DMS114 treated with DMSO at 0.1 percent for 48 hours (cell line): ENCODE data around the gene ZC3H6.
A peak's percentile ranks its signal among the peaks of the same experiment; 100 is the strongest.
"Not testable (repeated sequence)": the region's sequence is repeated elsewhere in the genome, so short reads cannot be mapped to it uniquely, and the experiment has no call there.

Experiments
- DNase-seq: peaks from one replicate; lab custom pipeline; 2025; ENCODE audit not compliant: unreplicated experiment; lab: John Stamatoyannopoulos, UW

ZC3H6 gene

DNA sequence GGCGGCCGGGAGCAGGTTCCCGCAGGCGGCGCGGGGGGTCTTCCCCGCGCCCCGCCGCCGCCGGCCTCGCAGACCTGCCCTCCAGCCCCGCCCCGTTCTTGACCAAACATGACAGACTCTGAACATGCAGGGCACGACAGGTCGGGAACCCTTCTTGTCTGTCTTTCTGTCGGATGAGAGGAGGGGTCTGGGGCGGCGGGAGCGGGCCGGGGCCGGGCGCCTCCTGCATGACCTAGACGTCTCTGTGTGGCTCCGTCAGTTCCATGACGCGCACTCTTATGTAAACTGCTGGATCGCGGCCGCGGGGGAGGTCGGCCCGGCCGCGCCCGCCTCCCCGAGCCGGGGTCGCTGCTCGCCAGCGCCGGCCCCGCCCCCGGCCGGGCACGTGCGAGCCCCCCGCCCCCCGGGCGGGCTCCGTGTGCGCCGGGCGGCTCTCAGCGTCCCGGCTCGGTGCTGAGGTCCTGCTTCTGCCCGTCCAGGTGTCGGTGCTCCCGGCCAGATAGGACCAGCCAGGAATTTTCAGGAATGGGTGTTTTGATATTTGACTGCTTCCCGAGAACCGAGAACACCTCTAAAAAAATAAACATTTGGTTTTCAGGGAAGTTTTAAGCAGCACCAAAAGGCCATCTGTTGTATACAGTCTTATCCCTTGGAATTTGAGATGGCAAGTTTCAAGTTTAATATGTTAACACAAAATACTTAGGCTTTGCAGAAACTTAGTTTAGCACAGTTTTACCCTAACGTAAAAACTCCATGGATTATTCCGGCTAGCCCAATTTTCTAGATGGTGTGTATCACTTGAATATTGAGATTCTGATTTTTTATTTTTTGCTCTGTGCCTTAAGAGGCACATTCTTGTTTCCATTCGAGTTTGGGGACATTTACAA, 733 bp downstream of the ZC3H6 start:
- peak; percentile 43 for DNase-seq

DNA sequence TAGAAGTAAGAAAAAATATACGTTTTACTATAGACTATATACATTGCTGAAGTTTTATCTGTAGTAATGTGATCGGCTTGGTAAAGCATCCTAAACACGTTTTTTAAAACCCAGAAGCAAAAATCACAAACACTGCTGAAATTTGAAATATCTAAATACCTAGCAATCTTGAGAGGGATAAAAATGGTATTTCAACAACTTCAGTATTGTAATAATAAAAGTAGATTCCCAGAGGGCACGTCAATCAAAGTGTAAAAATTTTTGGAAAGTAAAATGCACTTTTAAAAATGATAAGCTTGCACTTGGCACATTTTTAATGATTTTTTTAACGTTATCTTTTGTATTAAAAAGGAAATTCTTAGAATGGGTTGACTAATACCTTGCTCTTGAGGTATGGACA, 1.6 kb downstream of the ZC3H6 start:
- DNase-seq = no peak

DNA sequence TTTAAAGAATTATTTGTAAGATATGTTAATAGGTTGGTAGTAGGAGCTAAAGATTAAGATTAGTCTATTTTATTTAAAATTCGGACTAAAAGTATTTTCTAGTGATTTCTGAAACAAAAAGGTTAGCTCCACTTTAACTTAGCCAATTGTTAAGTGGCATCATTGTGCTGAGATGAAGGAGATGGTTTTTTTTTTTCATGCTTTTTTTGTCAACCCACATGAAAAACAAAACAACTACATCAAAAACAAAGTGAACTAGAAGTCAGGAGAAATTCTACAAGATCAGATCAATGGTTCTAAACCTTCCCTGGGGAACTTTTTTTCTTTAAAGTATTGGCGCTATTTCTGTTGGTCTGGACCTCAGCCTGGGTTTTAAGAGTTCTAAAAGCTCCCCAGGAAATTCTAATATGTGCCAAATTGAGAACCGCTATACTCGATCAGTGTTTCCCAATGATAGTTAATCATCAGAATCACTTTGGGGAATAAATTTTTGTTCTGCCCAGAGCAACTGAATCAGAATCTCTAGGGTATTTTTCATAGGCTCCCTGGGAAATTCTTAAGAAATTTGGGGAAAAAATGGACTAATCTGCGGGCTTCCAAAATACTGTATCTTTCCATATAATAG, 2.3 kb downstream of the ZC3H6 start:
- no peak for DNase-seq

DNA sequence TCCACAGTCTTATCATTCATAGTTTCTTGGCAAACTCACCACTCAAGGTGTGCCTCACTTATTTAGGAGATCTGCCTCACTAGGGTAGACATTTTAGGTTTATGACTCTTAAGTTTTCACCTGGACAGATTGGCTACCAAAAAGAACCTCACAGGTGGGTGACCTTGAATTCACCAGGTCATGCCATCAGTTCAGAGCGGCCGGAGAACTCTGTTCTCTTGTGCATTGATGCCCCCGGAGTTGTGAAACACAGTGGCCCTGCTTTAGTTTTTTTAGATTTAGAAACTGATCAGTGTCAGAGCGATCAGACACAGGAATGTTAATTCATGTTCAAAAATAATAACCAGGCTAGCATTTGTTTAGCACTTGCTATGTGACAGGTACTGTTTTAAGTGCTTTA, 6.7 kb downstream of the ZC3H6 start:
- not testable (repeated sequence) for DNase-seq

DNA sequence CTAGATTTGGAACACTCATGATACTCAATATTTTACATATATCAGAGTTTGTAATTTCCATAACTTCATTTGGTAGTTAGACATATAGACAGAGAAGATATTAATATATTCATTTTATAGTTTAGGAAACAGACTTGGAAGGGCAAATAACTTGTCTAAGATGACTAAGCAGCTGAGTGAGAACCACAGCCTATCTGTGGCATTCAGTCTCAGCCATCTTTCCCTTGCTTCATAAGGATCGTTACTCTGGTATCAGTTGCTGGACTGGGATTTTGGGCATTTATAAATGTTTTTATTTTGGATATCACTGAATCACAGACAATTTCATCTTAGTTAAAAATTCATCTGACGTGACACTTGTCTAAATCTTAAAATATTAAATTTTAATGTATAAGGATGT, 8.1 kb downstream of the ZC3H6 start:
- not testable (repeated sequence) for DNase-seq

GRCh38 chr2:112290088-112290487, 14.7 kb downstream of the ZC3H6 start:
- no peak for DNase-seq

- no peak for DNase-seq
Observed at GRCh38 chr2:112290648-112291047, 15.3 kb downstream of the ZC3H6 start.

DNA sequence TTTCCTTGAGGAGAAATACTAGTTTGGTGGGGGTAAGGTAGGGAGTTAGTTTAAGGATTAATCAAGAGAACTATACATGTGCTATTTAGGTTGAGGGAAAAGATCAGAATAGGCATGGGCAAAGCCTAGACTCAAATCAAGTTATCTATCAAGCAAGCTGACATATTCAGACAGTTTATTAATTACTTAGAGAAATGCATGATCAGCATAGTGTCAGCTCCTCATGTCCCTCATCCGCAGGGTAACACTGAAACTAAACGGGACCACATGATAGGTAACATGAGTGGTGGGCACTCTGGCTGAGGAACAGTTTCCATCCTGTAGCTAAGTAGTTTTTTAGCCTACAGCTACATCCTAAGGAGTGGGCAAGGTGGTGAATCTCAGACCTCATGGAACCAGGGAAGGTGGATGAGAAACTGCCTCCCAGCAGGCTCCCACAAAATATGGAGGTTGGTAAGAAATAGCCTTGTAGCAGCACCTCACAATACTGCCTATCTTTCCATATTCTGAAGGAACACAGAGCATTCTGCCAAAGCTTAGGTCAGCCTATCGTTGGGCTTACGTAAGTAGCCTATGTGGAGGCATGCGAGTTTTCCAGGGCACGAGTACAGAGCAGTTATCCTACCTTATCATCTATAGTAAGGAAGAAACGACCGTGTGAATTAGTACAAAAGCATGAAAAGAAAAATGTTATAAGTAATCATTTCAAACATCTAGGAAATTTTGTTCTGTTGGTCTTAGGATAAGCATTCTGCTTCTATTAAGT, 18.4 kb downstream of the ZC3H6 start:
- DNase-seq = no peak

- no peak for DNase-seq
Observed at GRCh38 chr2:112295407-112296078, 20.1 kb downstream of the ZC3H6 start.

DNA sequence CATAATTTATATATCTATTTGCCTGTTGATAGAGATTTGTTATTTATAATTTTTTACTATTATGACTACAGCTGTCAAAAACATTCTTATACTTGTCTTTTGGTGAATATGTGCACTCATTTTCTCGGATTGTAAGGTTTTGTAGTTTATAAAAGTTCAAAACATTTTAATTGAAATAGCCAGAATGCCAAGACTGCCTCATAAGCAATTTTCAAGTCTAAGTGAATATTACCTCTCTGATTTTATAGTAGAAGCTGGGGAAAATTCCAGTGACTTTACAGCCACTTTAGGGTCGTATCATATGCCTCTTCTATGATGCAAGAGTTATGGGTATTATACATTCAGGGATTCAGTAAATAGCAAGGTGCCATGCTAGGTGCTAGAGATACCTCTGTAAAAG, 21.0 kb downstream of the ZC3H6 start:
- no peak for DNase-seq

GRCh38 chr2:112301171-112301584, 25.8 kb downstream of the ZC3H6 start:
- DNase-seq = no peak

DNA sequence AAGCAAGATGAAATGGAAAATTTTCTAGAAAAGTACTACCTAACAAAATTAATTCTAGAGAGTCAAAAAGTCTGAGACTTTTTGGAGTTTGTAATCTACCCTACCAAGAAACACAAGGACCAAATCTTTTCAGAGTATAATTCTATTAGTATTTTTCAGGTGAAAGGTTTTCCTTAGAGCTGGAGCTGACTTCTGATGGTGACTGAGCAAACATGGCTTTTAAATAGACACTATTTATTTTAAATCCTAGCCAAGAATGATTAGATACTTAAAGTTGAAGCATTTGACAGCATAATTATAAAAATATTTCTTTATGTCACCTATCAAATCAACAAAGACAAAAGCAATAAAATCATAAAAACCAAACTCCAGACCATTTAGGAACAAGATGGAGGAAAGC, 26.6 kb downstream of the ZC3H6 start:
- DNase-seq = no peak

- DNase-seq = no peak
Observed at GRCh38 chr2:112304298-112304941, 29.0 kb downstream of the ZC3H6 start.

DNA sequence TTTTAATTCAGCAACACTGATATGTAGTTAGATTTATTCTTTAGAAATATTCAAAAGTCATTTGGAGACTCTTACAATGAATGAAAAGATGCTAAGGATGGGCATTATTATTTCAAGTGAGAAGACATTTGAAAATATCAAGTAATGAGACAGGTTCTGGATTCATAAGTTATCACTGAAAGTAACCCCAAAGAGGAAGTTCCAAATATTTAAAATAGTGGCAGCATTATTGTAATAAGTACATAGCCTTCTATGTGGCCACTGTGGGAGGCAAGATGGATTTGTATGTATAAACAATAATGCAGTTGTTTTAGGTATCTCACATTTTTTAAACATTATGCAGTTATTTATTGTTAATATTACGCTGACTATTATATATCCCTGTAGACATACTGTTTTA, 29.7 kb downstream of the ZC3H6 start:
- DNase-seq = no peak

DNA sequence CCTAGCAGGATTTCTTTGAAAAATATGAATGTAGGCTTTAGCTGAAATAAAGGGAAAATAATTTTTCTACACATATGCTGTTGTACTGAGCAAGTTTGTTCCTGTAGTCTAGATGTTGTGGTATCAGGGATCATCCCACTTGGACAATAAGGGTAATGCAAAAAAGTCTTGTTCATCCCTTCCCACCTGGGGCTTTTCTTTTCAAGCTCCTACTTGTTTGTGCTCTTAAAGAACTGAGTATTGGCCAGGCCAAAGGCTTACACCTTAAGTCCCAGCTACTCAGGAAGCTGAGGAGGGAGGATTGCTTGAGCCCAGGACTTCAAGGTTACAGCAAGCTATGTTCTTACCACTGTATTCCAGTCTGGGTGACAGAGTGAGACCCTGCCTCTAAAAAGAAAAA, 35.5 kb downstream of the ZC3H6 start:
- no peak for DNase-seq

GRCh38 chr2:112311932-112312331, 36.5 kb downstream of the ZC3H6 start:
- DNase-seq = no peak

DNA sequence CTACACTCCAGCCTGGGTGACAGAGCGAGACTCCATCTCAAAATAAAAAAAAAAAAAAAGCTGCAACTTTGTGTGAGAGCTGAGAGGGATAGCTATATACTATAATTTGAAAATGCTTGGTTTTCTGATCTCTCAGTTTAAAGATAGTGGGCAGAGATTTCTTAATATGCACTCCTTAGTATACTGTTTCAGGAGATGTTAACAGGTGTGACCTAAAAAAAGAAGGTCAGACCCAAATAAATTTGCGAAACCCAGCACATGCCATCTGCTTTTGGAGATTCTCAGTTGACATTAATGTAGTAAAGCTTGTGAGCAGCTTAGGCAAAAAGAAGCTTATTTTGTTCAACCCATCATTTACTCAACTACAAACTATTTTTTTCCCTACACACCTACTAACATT, 37.4 kb downstream of the ZC3H6 start:
- DNase-seq = no peak

- no peak for DNase-seq
Observed at GRCh38 chr2:112314856-112315255, 39.5 kb downstream of the ZC3H6 start.

GRCh38 chr2:112317303-112318158, 42.1 kb downstream of the ZC3H6 start:
- DNase-seq = no peak

GRCh38 chr2:112318515-112318914, 43.1 kb downstream of the ZC3H6 start:
- DNase-seq = no peak
